K562 (cell line): Measurements from ENCODE around the gene YPEL2. TPM values are rescaled to one million over a fixed set of nuclear protein-coding genes. Genes with fewer than 3 reads are reported as not detected.

ENCODE experiments used
- ATAC-seq: fragments of 200-7000 bp; cut with Tn5 transposase; 3 replicates; pipeline ENCODE4 v1.9.1; 2020; ENCODE audit warnings: moderate library complexity
- BruUV-seq: library from RNA; stranded (reverse); fragments of 400-500 nt; replicated peaks from 2 replicates; lab custom pipeline; 2021; lab: Mats Ljungman, UMichigan
- CTCF ChIA-PET: fragments of 300-600 bp; formaldehyde crosslinking; extraction: SDS; loops from one replicate; lab custom pipeline; 2021; ENCODE audit warnings: low intra/inter-chr PET ratio; lab: Yijun Ruan, JAX
- POLR2A ChIA-PET: fragments of 300-600, 350-650 bp; sonication (Branson Sonifier 250); formaldehyde crosslinking; extraction: SDS; loops from one replicate; lab custom pipeline; 2021; ENCODE audit warnings: antibody characterized with exemption, inconsistent platforms; lab: Yijun Ruan, JAX
- DNase-seq, 4 experiments: peaks; one replicate each; pipeline versions ENCODE4 v3.0.0 to v3.0.0-alpha.2; 2011 to 2018; ENCODE audit warnings: low spot score in 3 of 4, mixed read lengths in 3 of 4; ENCODE audit errors: extremely low read depth in 1 of 4
- FAIRE-seq: peaks from 2 replicates; lab custom pipeline; 2011; peaks lifted over from hg19 to GRCh38; lab: Jason Lieb, UNC
- H2AFZ ChIP-seq: 2 replicates; pipeline ENCODE4 v1.6.0; 2011; ENCODE audit warnings: low read depth, low read length, control low read depth, inconsistent platforms
- H3K27ac ChIP-seq: fragments of 200-600 bp; 3 replicates; pipeline ENCODE4 v1.8.0; 2011; ENCODE audit warnings: low read depth, mild to moderate bottlenecking, control low read depth, inconsistent platforms, low read length, moderate library complexity, mixed read lengths; ENCODE audit errors: extremely low read depth
- H3K27me3 ChIP-seq, 2 experiments: fragments of 300-600 bp in 1 of 2; 2 replicates in 1 of 2; 3 replicates in 1 of 2; pipeline versions ENCODE4 v1.6.0 to v1.8.0; 2011; ENCODE audit warnings: inconsistent platforms in 2 of 2, low read length in 2 of 2, mild to moderate bottlenecking in 1 of 2, mixed read lengths in 1 of 2, moderate library complexity in 1 of 2; ENCODE audit not compliant: control insufficient read depth in 2 of 2, insufficient read depth in 2 of 2
- H3K36me3 ChIP-seq: fragments of 300-600 bp; 3 replicates; pipeline ENCODE4 v1.8.0; 2011; ENCODE audit warnings: mild to moderate bottlenecking, low read length, inconsistent platforms; ENCODE audit not compliant: control insufficient read depth, insufficient read depth
- H3K4me1 ChIP-seq, 2 experiments: fragments of 200-600 bp in 1 of 2; replicated peaks in 1 of 2; 2 replicates in 1 of 2; 3 replicates in 1 of 2; pipeline versions ENCODE4 v1.5.1 to v1.8.0; 2011; ENCODE audit warnings: inconsistent platforms in 2 of 2, low read length in 2 of 2, mild to moderate bottlenecking in 1 of 2, mixed read lengths in 1 of 2, moderate library complexity in 1 of 2; ENCODE audit not compliant: control insufficient read depth in 2 of 2, insufficient read depth in 2 of 2
- H3K4me2 ChIP-seq: 2 replicates; pipeline ENCODE4 v1.6.1; 2011; ENCODE audit warnings: low read length, control low read depth, inconsistent platforms, mixed read lengths; ENCODE audit not compliant: insufficient read depth
- H3K4me3 ChIP-seq: fragments of 200-600 bp; sonication (generic), shearing (Covaris generic); 2 replicates; pipeline ENCODE4 v1.5.1; 2016; ENCODE audit warnings: control low read depth, inconsistent platforms
- H3K79me2 ChIP-seq: fragments of 200-600 bp; 3 replicates; pipeline ENCODE4 v1.8.0; 2011; ENCODE audit warnings: low read length, inconsistent platforms; ENCODE audit not compliant: control insufficient read depth, insufficient read depth
- H3K9ac ChIP-seq, 2 experiments: 2 replicates each; pipeline versions ENCODE4 v1.6.0 to v1.6.1; 2011; ENCODE audit warnings: low read depth in 2 of 2, low read length in 2 of 2, control low read depth in 1 of 2, inconsistent platforms in 1 of 2, mild to moderate bottlenecking in 1 of 2, mixed read lengths in 1 of 2; ENCODE audit not compliant: insufficient read depth in 1 of 2
- H3K9me1 ChIP-seq: one replicate; pipeline ENCODE4 v1.6.0; 2011; ENCODE audit warnings: inconsistent platforms, mild to moderate bottlenecking, low read length, moderate library complexity; ENCODE audit not compliant: control insufficient read depth, insufficient read depth
- H3K9me3 ChIP-seq: replicated peaks from 2 replicates; pipeline ENCODE4 v1.5.1; 2011; ENCODE audit warnings: low read depth, low read length, inconsistent platforms; ENCODE audit not compliant: control insufficient read depth, insufficient read depth
- H4K20me1 ChIP-seq: replicated peaks from 2 replicates; pipeline ENCODE4 v1.6.1; 2011; ENCODE audit warnings: low read length, inconsistent platforms, mixed read lengths; ENCODE audit not compliant: control insufficient read depth, insufficient read depth
- ADNP ChIP-seq: fragments of 200-800 bp; sonication (Bioruptor generic); IDR thresholded peaks from 2 replicates; pipeline ENCODE4 v1.6.1; 2016; ENCODE audit warnings: missing genetic modification characterization, missing compliant biosample characterization
- CTBP1 ChIP-seq: fragments of 450-650 bp; IDR thresholded peaks from 2 replicates; pipeline ENCODE4 v1.6.1; 2016; ENCODE audit warnings: borderline replicate concordance
- FUS ChIP-seq: fragments of 200-400 bp; formaldehyde crosslinking; optimal IDR thresholded peaks from 2 replicates; pipeline ENCODE3; 2017; ENCODE audit warnings: low read depth, low read length
- GTF2E2 ChIP-seq: fragments of 200-800 bp; sonication (Bioruptor generic); IDR thresholded peaks from 2 replicates; pipeline ENCODE4 v1.6.1; 2016; ENCODE audit warnings: missing genetic modification characterization, missing compliant biosample characterization
- HEY1 ChIP-seq: fragments of 250-450 bp; sonication (Bioruptor Pico); IDR thresholded peaks from 2 replicates; pipeline ENCODE4 v1.5.0; 2020; ENCODE audit warnings: mild to moderate bottlenecking, moderate library complexity, borderline replicate concordance
- HMGN3 ChIP-seq: IDR thresholded peaks from 2 replicates; pipeline ENCODE4 v1.6.1; 2011; ENCODE audit warnings: borderline replicate concordance, low read depth, mild to moderate bottlenecking, mixed read lengths, low read length; ENCODE audit not compliant: insufficient read length; ENCODE audit errors: extremely low read depth
- HSF4 ChIP-seq: fragments of 250-450 bp; sonication (Bioruptor Pico); IDR thresholded peaks from 2 replicates; pipeline ENCODE4 v2.1.2; 2022; ENCODE audit warnings: mild to moderate bottlenecking, moderate library complexity, borderline replicate concordance
- NFXL1 ChIP-seq: fragments of 450-650 bp; formaldehyde crosslinking; IDR thresholded peaks from 2 replicates; pipeline ENCODE4 v1.4.0; 2021; ENCODE audit warnings: mild to moderate bottlenecking
- POLR2G ChIP-seq: fragments of 200-400 bp; formaldehyde crosslinking; IDR thresholded peaks from 2 replicates; pipeline ENCODE4 v1.6.1; 2017; ENCODE audit warnings: low read depth, mild to moderate bottlenecking, antibody characterized with exemption, low read length, moderate library complexity
- RBM14 ChIP-seq: fragments of 200-400 bp; formaldehyde crosslinking; IDR thresholded peaks from 2 replicates; pipeline ENCODE4 v1.6.1; 2018; ENCODE audit warnings: low read depth, mild to moderate bottlenecking, low read length, moderate library complexity, borderline replicate concordance; ENCODE audit not compliant: insufficient read depth
- SUPT5H ChIP-seq: fragments of 450-650 bp; IDR thresholded peaks from 2 replicates; pipeline ENCODE4 v1.6.1; 2016
- TAF7 ChIP-seq: fragments of 450-650 bp; IDR thresholded peaks from 2 replicates; pipeline ENCODE4 v1.6.1; 2016; ENCODE audit warnings: missing genetic modification characterization, missing compliant biosample characterization
- TCF3 ChIP-seq: sonication (generic); formaldehyde crosslinking; IDR thresholded peaks from 2 replicates; pipeline ENCODE4 v1.4.0; 2020; ENCODE audit warnings: mild to moderate bottlenecking, missing genetic modification reagents
- THRAP3 ChIP-seq: fragments of 450-650 bp; IDR thresholded peaks from 2 replicates; pipeline ENCODE4 v1.6.1; 2016; ENCODE audit warnings: mild to moderate bottlenecking, inconsistent platforms, borderline replicate concordance
- ZFX ChIP-seq: sonication (generic); formaldehyde crosslinking; IDR thresholded peaks from 2 replicates; pipeline ENCODE4 v1.8.0; 2022; ENCODE audit warnings: mild to moderate bottlenecking, missing genetic modification reagents, moderate library complexity
- ZKSCAN1 ChIP-seq: fragments of 150-350 bp; IDR thresholded peaks from 2 replicates; pipeline ENCODE4 v1.6.1; 2016; ENCODE audit warnings: low read depth, low read length
- ZNF766 ChIP-seq: fragments of 200-800 bp; sonication (Bioruptor generic); conservative IDR thresholded peaks from 2 replicates; pipeline ENCODE4 v1.6.1; 2016; ENCODE audit warnings: missing genetic modification characterization, missing compliant biosample characterization
- WGBS: fragments of 100-300 bp; shearing (Covaris generic); methylation state at CpG from one replicate; pipeline ENCODE4 v1.1.6; 2016; ENCODE audit warnings: low coverage, mixed read lengths; ENCODE audit not compliant: insufficient coverage; ENCODE audit errors: missing lambda C conversion rate; 5-methylcytosine and 5-hydroxymethylcytosine counted together
- in situ Hi-C: fragments of 300-500 bp; cut with MboI; formaldehyde crosslinking; loops from 4 replicates; pipeline ENCODE4 v1.15.0; 2018; ENCODE audit warnings: inconsistent platforms, mixed read lengths
- intact Hi-C: fragments of 100-400 bp; cut with micrococcal nuclease; formaldehyde crosslinking; loops from 2 replicates; pipeline ENCODE4 v1.14.2; 2022
- polyA plus RNA-seq, 8 experiments: library from polyadenylated mRNA; depleted of rRNA in 4 of 8; stranded (reverse) in 5 of 8; unstranded in 3 of 8; fragments of >200 nt; fragmentation: Nextera tagmentation in 2 of 8; fragmentation: Illumina TruSeq in 1 of 8; extraction: Ambion mirVana in 2 of 8; extraction: Trizol in 1 of 8; gene quantifications; 2 replicates each; pipeline versions ENCODE4 v1.2.1 to v1.2.3, GENCODE V29; 2011 to 2014; ENCODE audit warnings: inconsistent platforms in 1 of 8, missing spikeins in 1 of 8
- total RNA-seq, 7 experiments: library from RNA; depleted of rRNA in 6 of 7; stranded (reverse); fragments of >200 nt in 6 of 7; fragmentation: Illumina TruSeq in 2 of 7; extraction: Trizol in 2 of 7; gene quantifications; 2 replicates each; pipeline versions ENCODE4 v1.2.1 to v1.2.3, GENCODE V29; 2011 to 2021; ENCODE audit warnings: low replicate concordance in 1 of 7

Gene YPEL2
- total and polyA plus RNA-seq, 9 of the 15 experiments (the other 6 are each of a cell fraction or from before 2014, with no cell fraction given), result 0.11 to 2.4 (median 0.47) TPM

DNA sequence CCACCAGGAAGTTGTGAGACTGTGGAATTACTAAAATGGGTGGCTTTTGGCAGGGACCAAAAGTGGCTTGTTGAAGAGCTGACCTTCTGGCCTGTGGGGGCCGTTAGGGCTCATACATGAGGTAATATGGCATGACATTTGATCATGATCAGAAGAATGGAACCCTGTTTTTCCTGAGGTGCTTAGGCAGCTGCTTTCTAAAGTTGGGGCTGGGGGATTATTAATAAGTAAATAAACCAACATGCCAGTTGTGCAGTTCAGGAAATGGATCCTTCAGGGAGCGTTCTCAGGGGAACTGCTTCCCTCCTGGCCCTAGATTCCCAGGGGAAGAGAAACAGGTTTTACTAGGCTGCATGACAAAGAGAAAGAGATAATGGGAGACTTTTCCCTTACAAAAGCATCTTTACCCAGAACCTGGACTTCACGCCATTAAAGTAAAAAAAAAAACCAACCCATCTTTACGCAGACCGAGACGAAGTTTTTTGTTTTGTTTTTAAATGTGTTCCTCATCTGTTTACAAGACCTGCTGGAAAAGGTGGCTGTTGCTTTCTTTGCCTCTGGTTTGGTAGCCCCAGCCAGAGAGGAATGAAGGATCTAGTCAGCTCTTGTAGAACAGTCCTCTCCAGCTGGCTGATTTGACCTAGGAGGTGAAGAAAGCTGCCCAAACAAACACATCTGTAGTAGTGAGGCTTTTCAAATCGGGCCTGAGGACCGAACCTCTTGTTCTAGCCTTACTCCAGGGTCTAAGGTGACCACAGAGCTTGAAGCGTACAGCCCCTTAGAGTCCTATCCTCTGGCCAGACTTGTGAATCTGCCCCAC, 22.7 kb downstream of the YPEL2 start:
- Histone ChIP-seq H3K27ac (no peak overlapping the region), H3K9me3 (no peaks in the 10 kb centered on the region), H3K79me2 (no peaks in the 10 kb centered on the region)

More for the DNA sequence above, 22.7 kb downstream of the YPEL2 start:
- Histone ChIP-seq H2AFZ (no peak overlapping the region), H3K9ac (no peak overlapping the region), H3K36me3 (no peaks in the 10 kb centered on the region), H3K4me3 (no peak overlapping the region), H4K20me1 (peaks cover 16% of the 10 kb centered on the region; the same call in 1 of the 2 replicates), H3K4me1 (no peaks in the 10 kb centered on the region), H3K27me3 (peaks cover 25 to 30% of the 10 kb centered on the region in 2 experiments; a peak in 4 of 5 replicates), H3K9me1 (no peaks in the 10 kb centered on the region), H3K4me2 (no peak overlapping the region)
- ATAC-seq, result no peak
- no peak for DNase-seq
- no TSS peak for BruUV-seq
- WGBS, result 41% methylated on average over 9 of the region's 9 CpGs
- no peak for FAIRE-seq
- intact Hi-C loops, result no loop called here
- no peak for TF ChIP-seq TCF3
- no peak for TF ChIP-seq ZFX (CRISPR knock-in tag)
- TF ChIP-seq NFXL1 (CRISPR knock-in tag), result no peak
- TF ChIP-seq HMGN3, result no peak
- no peak for TF ChIP-seq ADNP (tag)
- TF ChIP-seq SUPT5H, result no peak
- TF ChIP-seq GTF2E2, result no peak
- TF ChIP-seq RBM14, result no peak
- no peak for TF ChIP-seq POLR2G
- no peak for TF ChIP-seq TAF7 (tag)
- no peak for TF ChIP-seq ZNF766 (CRISPR knock-in tag)
- no peak for TF ChIP-seq ZKSCAN1
- TF ChIP-seq THRAP3, result no peak
- no peak for TF ChIP-seq FUS
- TF ChIP-seq HEY1, result no peak
- TF ChIP-seq HSF4 (CRISPR knock-in tag), result no peak
- TF ChIP-seq CTBP1, result no peak
- ChIA-PET CTCF (no interaction called here), POLR2A (interaction anchor here (0.8 to 1.2 kb wide), 2 partner anchors 9 to 143 kb away, joined by 3 to 4 read pairs; no protein-coding TSS in a partner anchor)
- in situ Hi-C loops, result no loop called here
